HG03342 (cell line): ENCODE results near the gene PDPK1.

ENCODE experiments used
- ATAC-seq: cut with Tn5 transposase; IDR thresholded peaks from one replicate; pipeline ENCODE4 v1.9.1; 2021; ENCODE audit warnings: mild to moderate bottlenecking, moderate library complexity; ENCODE audit not compliant: unreplicated experiment

PDPK1 gene

DNA sequence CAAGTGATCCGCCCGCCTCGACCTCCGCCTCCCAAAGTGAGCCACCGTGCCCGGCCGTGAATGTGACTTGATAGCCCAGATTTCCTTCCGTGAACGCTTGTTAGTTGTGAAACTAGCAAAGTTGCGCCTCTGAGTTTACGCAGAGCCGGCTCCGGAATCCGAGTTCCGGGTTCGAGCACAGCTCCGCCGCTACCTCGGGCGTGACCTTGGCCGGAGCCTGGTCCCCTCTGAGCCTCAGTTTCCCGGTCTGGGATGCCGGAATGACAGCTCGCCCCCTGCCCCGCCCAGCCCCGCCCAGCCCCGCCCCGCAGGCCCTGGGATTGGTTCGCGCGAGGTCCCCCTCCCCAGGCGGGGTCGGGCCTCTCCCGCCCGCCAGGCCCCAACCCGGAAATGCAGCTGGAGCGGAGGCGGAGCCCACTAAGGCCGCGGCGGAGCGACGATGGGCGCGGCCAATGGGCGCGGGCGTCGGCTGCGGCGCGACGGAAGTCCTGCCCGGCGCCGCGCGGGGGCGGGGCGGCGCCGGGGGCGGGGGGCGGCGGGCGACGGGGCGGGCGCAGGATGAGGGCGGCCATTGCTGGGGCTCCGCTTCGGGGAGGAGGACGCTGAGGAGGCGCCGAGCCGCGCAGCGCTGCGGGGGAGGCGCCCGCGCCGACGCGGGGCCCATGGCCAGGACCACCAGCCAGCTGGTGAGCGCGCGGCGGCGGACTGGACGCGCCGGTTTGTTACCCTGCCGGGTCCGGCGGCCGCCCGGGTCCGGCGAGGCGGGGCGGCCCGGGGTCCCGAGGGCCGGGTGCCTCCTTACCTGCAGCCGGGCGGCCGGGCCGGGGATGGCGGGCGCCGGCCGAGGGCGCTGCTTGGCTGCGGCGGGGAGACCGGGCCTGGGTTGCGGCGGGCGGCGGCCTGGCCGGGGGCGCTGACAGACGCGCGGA is at the start of gene PDPK1:
TSS of gene PDPK1 (plus strand) at position 571 of the 929 bp plus-strand sequence. CDS start at position 663, 92 bp downstream.
- ATAC-seq, result peak; percentile 74

DNA sequence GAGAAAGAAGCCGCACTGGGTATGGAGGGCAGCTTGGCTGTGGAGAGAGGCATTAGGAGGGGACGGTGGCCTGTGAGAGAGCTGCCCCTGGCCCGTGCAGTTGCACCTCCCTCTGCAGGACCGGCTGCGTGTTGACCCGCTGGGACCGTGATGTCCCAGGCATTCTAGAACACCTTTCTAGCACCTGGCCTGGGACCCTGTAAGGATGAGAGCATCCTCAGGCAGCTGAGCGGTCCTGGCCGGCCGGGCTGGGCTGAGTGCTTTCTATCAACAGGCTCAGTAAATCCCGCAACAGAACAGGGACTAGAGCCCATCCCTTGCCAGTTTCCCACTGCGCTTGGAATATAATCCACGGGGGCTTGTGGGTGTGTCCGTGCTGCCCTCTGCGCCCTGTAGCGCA is 48.2 kb upstream of the PDPK1 start:
- ATAC-seq, result no peak

DNA sequence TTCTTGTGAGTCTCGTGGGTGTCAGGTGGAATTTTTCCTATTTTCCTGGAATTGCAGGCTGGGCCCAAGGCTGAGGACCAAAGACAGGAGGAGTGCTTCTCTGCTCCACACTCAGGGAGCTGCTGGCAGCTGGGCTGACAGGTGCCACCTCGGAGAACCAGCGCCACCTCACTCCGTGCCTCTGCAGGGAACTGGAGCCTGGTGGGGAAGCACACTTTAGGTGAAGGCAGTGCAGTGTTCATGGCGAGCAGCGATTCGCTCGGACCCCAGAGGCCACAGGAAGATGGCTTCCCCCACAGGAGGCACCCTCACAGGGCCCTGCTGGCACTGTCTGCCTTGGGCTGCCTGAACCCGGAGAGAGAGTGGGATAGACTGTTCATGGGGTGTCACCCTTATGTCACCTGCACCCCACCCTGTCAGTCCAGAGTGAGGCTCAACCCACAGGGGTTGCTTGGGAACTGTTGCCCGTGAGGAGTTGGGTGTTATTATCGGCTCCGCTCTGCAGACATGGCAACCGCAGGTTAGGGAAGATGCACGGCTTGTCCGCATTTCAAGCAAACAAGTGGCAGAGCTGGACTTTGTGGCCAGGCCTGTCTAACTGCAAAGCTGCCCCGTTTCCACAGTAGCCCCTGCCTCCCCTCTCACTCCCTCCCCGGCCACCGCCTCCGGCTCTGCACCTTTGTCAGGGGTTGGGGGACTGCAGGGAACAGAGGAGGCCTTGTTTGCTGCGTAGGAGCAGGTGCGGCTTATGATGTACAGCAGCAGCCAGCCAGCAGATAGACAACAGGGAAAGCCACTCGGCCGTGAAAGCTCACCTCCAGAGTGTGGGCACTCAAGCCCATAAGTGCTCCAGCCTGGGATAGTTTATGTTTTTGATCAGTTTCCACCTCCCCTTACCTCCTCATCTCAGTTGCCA is 47.4 kb upstream of the PDPK1 start:
- no peak for ATAC-seq

DNA sequence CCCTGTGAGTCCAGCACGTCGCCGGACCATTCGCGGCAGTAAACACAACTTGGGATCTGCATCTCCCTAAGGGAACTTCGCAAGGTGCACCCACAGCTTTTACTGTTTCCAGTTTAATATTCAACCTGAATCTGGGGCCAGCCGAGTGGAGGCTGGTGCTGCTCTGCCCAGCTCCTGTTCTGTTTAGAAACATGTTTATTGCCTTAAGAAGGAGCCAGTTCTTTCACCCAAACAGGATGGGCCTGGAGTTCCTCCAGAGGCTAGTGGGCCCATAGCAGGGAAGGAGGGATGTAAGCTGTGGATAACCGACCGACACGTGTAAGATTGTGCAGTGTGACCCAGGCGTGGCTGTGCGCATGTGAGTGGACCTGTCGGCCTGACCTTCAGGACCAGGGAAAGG is 45.5 kb upstream of the PDPK1 start:
- ATAC-seq, result no peak

DNA sequence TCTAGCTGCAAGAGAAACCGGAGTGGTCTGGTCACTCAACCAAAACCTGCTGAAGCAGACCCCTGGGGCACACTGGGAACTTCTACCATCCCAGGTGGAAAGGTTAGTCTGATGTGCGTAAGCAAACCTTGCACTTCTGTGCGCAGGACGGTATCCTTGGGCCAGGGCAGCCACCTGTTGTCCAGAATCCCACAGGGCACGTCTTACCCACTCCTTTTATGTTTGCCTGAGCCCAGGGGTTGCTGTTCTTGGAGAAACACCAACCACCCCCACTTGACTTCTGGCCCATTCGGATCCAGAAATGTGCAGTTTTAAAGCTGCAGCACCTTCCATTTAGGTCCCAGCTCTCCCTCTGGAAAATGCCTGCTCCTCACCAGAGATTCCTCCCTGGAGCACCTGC is 44.2 kb upstream of the PDPK1 start:
- no peak for ATAC-seq

DNA sequence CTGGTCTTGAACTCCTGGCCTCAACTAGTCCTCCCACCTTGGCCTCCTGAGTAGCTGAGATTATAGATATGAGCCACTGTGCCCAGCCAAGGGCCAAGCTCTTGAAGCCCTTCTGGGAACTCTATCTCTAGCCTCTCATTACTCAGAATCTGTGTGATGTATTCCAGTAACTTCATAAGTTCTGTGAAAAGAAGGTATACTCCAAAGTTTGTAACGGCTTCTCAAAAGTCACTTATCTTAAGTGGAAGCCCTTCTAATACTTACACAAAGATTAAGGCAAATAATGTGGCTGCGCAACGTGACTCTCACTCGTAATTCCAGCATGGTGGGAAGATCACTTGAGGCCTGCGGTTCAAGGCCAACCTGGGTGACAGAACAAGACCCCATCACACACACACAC is 43.2 kb upstream of the PDPK1 start:
- no peak for ATAC-seq

DNA sequence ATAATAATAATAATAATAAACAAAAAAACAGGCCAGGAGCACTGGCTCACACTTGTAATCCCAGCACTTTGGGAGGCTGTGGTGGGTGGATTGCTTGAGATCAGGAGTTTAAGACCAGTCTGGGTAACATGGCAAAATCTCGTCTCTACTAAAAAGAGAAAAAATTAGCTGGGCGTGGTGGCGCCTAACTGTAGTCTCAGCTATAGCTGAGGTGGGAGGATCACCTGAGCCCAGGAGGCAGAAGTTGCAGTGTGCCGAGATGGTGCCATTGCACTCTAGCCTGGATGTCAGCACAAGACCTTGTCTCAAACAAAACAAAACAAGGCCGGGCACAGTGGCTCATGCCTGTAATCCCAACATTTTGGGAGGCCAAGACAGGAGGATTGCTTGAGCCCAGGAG is 42.8 kb upstream of the PDPK1 start:
- no peak for ATAC-seq

DNA sequence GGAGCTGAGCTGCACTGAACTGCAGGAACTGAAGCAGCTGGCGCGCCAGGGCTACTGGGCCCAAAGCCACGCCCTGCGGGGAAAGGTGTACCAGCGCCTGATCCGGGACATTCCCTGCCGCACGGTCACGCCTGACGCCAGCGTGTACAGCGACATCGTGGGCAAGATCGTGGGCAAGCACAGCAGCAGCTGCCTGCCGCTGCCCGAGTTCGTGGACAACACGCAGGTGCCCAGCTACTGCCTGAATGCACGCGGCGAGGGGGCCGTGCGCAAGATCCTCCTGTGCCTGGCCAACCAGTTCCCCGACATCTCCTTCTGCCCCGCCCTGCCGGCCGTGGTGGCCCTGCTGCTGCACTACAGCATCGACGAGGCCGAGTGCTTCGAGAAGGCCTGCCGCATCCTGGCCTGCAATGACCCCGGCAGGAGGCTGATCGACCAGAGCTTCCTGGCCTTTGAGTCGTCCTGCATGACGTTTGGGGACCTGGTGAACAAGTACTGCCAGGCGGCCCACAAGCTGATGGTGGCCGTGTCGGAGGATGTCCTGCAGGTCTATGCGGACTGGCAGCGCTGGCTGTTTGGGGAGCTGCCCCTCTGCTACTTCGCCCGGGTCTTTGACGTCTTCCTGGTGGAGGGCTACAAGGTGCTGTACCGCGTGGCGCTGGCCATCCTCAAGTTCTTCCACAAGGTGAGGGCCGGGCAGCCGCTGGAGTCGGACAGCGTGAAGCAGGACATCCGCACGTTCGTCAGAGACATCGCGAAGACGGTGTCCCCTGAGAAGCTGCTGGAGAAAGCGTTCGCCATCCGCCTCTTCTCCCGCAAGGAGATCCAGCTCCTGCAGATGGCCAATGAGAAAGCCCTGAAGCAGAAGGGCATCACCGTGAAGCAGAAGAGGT is 41.4 kb upstream of the PDPK1 start:
- no peak for ATAC-seq

DNA sequence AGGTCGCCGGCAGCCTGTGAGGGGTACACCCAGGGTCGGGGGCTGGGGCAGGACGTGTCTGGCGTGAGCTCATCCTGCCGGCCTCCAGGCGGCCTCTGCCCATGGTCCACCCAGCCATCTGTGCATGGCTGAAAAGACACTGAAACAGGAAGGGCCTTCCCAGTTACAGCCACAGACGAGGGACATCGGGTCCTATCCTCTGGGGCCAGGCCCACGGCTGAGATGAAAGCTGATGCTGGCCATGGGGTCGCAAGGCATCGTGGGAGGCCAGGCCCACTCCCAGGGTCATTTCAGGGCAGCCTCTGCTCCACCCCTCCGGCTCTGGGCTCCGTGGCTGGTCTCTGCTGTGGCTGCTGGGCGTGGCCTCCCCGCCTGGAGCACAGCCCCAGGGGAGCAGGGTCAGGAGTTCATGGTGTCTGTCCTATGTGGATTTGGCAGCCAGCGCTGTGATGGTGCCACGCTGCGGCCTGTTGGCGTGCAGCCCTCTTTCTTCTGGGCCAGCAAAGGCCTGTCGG is 40.6 kb upstream of the PDPK1 start:
- no peak for ATAC-seq

DNA sequence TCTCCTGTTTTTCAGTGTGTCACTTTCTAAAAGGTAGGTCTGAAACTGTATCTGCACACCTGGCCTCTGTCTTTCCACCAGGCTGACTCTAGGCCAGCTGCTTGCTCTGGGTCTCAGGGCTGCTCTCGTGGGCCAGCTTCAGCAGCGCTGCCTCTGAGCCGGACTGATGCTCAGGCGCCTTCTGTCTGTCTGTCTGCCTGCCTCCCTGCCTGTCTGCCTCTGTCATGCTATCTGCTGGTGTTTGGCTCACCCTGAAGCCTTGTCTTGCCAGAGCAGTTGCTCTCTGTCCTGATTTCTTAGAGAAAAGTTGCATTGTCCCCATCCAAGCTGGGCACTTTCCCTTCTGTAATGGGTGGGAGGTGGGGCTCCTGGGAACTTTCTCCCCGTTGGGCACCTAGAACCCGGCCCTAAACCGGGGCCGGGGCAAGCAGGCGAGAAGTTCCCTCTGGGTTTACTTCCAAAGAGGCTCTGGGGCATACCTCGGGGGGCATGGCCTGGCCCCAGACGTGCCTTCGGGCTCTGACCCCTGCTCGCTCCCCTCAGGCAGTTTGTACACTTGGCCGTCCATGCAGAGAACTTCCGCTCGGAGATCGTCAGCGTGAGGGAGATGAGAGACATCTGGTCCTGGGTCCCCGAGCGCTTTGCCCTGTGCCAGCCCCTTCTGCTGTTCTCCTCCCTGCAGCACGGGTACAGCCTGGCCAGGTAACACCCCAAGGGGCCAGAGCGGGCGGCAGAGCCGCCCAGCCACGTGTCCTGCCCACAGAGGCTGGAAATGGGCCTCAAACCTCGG is 39.9 kb upstream of the PDPK1 start:
- no peak for ATAC-seq

DNA sequence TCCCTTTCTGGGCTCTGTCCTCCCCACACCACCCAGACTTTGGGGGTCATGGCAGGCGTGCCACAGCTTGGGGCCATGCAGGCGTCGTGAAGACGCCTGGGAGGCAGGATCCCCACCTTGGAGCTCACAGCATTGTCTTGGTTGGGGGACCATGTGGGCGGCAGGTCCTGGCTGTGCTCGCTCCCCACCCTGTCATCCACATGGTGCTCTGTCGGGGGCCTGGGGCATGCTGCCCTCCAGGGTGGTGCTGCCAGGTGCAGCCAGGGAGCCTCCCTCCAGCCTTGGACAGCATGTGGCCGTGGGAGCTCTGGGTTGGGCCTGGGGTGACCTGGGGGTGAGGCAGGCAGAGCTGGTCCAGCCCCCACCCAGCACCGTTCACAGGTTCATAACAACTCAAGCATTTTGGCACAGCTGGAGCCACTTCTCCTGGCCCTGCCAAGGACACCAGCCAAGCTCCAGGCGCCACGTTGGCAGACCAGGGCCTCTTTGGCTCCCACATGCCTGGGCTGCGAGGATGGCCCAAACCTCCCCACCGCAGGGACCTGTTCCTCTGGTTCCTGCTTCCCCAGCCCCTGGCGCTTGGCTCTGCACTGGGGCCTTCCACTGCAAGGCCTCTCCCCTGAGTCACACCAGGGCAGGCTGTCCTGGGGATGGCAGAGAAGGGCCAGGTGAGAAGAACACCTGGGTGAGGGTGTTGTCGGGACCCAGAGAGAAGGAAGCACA is 39.1 kb upstream of the PDPK1 start:
- ATAC-seq, result no peak

DNA sequence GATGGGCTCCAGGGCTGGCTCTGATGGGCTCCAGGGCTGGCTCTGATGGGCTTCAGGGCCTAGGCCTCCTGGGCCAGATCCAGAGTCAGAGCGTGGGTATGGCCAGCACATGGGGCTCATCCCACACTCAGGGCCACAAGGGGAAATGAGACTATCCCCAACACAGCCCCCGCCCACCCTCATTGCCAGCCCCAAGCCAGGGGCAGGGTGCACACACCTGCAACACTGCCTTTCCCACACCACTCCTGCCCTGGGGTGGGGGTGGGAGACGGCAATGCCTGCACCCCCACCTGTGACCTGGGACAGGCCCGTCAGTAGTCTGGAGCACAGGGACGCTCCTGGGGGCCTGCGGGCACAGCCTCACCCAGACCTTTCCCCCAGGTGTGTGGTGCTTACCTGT is 38.4 kb upstream of the PDPK1 start:
- ATAC-seq, result no peak

DNA sequence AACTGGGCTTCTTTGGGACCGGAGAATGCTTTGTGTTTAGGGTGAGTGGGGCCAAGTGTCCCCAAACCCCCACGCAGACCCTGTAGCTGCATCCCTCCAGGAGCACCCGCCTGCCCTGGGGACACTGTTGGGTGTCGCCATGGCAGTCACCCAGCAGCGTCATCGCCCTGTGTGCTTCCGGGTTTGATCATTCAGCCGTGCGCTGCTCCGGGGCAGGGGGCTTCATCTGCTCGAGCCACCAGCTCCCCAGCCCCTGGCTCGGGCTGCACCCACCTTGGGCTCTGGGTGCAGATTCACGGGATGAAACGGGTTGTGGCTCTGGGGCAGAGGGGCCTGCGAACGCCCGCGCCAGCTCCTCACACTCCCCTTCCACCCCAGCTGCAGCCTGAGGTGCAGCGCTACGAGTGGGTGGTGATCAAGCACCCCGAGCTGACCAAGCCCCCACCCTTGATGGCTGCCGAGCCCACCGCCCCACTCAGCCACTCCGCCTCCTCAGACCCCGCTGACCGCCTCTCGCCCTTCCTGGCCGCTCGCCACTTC is 37.9 kb upstream of the PDPK1 start:
- no peak for ATAC-seq

DNA sequence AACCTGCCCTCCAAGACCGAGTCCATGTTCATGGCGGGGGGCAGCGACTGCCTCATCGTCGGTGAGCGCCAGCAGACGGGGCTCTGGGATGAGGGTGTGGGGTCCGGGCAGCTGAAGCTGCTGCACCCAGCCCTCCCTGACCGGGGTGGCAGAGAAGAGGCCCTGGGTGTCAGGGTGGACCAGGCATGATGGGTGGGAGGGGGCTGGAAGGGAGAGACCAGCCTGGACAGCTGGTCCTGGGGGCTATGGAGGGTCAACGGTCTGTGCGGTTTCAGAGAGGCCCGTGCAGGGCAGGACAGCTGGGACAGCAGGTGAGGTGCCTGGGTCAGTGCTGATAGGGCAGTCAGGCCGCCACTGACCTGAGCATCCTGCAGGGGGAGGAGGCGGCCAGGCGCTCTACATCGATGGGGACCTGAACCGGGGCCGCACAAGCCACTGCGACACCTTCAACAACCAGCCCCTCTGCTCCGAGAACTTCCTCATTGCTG is 37.3 kb upstream of the PDPK1 start:
- ATAC-seq, result no peak

DNA sequence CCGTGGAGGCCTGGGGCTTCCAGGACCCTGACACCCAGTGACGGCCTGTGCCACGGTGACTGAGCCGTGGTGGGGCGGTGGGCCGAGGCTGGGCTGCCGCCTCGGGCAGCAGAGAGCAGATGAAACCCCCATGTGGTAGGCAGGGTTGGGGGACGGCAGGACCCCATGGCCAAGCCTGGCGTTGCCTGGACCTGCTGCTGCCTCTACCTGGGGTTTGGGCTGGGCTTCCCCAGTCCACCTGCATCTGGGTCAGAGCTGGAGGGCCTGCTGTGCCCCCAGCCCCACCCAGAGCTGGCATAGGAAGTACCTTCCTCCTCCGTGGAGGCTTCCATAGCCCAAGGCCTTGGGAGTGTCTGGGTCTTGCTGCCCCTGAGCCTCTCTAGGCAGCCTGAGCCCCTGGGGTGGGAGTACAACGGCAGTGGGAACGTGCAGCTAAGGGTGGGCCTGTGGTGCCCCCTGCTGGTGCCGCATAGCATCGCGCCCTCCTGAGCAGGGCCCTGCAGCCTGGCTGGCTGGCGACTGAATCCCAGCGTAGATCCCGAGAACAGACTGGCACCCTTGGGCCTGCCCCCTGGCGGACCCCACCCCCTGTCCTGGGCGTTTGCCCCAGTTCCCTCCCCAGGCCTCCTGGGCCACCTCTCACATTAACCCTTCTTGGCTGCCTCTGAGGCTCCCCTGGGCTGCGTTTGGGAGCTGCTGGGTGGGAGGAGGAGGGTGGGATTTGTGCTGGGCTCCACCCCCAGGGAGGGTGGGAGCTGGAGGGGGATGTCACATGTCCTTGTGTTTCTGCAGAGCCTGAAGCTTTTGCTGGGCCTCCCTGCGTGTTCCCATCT is 36.7 kb upstream of the PDPK1 start:
- peak; percentile 70 for ATAC-seq

DNA sequence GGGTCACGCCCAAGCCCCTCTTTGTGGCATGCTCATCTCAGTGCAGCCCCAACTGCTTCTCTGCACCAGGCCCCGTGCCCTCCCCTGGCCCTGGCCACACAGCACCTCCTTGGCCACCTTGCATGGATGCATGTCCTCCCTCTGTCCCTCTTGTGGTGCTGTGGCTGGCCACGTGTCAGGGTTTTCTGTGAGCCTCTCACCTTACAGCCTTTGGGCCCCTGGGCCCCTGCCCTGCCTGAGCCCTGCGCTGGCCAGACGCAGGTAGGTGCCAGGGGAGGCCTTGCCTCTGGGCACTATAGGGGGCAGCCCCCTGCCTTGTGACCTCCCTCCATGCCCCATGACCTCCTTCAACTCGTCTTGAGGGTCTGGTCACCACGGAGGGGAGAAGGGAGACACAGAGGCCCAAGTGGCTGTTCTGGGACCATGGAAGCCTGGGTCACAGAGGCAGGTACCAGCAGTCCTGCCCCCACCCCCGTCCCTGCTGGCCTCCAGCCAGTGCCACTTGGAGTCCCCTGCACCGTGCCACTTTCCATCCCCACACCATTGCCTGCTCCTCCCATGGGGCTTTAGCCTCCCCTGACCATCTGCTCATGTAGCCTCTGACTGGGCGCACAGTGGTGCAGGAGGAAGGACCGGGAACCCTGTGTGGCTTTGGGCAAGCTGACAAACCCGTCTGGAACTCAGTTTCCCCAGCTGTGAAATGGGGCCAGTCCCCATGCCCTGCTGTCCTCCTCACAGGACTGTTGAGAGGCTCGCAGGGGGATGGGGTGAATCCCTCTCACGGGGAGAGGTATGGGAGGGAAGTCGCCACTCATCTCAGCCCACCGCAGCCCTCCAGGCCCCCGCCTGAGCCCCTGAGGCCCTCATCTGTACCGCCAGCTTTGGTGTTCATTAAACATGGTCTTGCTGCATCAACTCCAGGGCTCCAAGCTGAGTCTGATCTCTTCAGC is 35.6 kb upstream of the PDPK1 start:
- no peak for ATAC-seq

DNA sequence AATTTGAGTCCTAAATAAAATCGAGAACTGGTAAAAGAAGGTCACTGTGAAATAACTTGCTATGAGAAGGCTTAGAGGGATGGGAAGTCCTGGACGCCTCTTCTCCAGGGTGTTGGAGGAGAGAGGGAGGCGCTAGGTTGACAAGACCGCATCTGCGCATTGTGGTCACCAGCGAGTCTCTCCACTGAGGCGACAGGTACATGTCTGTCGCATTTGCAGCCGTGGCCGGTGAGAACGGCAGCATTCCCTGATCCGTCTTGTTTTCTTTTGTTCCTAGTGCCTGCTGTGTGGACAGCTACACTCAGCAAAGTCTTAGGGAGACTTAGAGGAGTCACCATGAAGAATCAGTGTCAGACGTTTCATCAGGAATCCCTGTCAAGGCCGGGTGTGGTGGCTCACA is 32.1 kb upstream of the PDPK1 start:
- no peak for ATAC-seq
